H1 (cell line): ENCODE results near the gene FAM136A. TPM values are rescaled to one million over a fixed set of nuclear protein-coding genes. Genes with fewer than 3 reads are reported as not detected.

Source experiments
- CBX8 ChIP-seq: fragments of 300-800, 300-1000 bp; sonication (generic); IDR thresholded peaks from 2 replicates; pipeline ENCODE4 v1.7.1; 2016; ENCODE audit warnings: low read depth, low read length, borderline replicate concordance
- CHD7 ChIP-seq: fragments of 300-600 bp; sonication (generic); IDR thresholded peaks from 2 replicates; pipeline ENCODE4 v1.7.1; 2012; ENCODE audit warnings: low read length, moderate library complexity, mild to moderate bottlenecking, inconsistent platforms; ENCODE audit not compliant: insufficient replicate concordance
- TCF12 ChIP-seq: IDR thresholded peaks from 2 replicates; pipeline ENCODE4 v1.6.1; 2011; ENCODE audit warnings: low read depth, mild to moderate bottlenecking, low read length
- polyA plus RNA-seq, 7 experiments: library from polyadenylated mRNA; depleted of rRNA in 3 of 7; stranded (reverse) in 5 of 7; unstranded in 2 of 7; fragments of >200 nt in 5 of 7; fragments of 200-250 nt in 2 of 7; gene quantifications; 1 replicate in 5 of 7; 2 replicates in 1 of 7; 4 replicates in 1 of 7; pipeline versions ENCODE4 v1.2.1 to v1.2.3, GENCODE V29; 2011 to 2013; ENCODE audit warnings: missing spikeins in 2 of 7, mixed read lengths in 2 of 7
- total RNA-seq: library from RNA; stranded (reverse); fragmentation: NEBNext Ultra II Directional; extraction: Animal tissue kit (Norgen Biotek cat#: 25700); gene quantifications from 2 replicates; pipeline ENCODE4 v1.2.1, GENCODE V29; 2021

FAM136A gene
- total and polyA plus RNA-seq, 2 of the 8 experiments (the other 6 are each of a cell fraction or from before 2014, with no cell fraction given) = 58.2 to 122 TPM

- TF ChIP-seq CHD7 = no peak
- no peak for TF ChIP-seq CBX8
- no peak for TF ChIP-seq TCF12
- TF ChIP-seq, all 59 proteins: peak for 0
Observed at GRCh38 chr2:70322518-70322917, 20.7 kb upstream of the FAM136A start (continued).
